ENCODE data around the gene YPEL4. TPM values are rescaled to one million over a fixed set of nuclear protein-coding genes. Genes with fewer than 3 reads are reported as not detected.

The YPEL4 gene
- total RNA-seq, 2 experiments from 2014 or later = 5.6 to 7.3 TPM

DNA sequence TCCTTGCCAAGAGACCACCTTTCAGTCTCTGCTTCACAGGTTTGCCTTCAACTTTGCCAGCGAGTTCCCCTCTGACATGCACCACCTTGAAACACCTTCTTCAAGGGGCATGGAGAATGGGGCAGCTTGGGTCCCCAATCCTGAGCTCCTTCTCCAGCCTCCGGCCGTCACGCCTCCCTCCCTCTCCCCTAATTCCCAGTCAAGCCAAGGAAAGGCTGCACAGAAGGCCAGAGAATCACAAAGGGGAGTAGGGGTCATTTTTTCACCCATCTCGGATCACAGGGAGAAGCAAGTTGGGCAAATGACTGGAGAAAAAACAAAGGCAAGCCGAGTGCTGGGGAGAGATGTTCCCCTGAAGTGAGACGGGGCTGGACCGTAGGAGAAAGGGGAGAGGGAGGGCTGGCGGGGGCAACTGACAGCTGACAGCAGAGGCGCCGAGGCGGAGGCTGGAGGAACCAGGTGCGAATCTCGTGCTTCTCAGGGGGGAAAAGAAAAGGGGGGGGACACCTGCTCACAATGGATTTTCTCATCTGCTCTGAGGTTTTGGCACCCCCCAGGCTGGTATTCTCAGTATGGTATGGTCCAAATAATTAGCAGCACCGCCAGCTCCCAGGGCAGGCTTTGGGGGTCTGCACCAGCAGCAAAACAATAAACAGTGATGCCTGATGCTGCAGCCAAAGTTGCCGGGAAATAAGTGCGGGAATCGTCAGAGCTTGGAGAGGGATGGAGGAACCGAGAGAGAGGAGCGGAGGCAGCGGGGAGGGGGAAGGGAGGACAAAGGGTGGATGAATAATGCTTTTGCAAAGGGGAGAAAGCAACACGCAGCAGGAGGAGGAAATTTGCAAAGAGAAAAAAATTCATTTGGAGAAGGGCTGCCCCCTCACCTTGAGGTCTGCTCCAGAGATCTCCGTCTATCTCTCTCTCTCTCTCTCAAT, 644 bp downstream of the YPEL4 start:
- no peaks in the 10 kb centered on the region for H3K9me3 Mint-ChIP-seq

DNA sequence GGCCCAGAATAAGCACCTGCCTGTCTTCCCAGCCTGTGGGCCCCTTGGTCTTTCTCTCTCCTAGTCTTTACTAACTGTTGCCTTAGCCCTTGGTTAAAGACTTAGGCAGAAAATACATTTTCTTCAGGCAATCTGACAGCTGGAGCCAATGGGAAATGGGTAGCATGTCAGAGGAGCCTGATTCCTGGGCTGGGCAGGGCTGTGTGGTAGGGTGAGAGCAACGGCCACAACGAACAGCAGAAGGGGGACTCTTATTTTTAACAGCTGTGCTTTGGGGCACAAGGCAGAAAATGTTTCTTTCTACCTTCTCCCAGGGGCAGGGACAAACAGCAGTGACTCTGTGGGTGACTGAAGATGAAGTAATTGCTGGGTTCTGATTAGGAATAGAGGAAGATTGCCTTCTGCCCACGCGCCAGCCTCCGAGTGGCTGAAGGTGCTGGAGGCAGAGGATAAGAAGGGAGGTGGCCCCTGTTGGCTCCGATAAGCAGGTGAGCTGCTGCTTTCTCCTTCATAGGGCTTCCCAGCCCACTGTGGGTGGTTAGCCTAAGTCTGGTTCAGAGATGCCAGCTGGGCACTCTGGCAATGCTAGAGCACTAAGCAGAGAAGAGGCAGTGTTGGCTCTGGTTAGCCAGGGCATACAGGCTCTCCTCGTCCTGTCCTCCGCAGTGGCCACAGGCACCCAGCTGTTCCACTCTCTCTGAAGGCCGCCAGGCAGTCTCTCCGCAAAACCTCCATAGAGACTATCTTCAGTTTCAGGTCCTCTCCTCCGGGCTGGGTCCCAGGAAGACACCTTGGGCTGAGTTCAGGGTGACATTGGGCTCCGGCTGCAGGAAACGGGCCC, 1.5 kb downstream of the YPEL4 start:
- H3K27ac Mint-ChIP-seq = peak overlapping the region; percentile 83
- peak in 1 of 14 experiments; percentile 19 for DNase-seq
- no peak for ATAC-seq (ENCODE audit: poor library complexity)
- peaks cover 63% of the 10 kb centered on the region for H3K27me3 Mint-ChIP-seq
- TF ChIP-seq, protein P1, sequence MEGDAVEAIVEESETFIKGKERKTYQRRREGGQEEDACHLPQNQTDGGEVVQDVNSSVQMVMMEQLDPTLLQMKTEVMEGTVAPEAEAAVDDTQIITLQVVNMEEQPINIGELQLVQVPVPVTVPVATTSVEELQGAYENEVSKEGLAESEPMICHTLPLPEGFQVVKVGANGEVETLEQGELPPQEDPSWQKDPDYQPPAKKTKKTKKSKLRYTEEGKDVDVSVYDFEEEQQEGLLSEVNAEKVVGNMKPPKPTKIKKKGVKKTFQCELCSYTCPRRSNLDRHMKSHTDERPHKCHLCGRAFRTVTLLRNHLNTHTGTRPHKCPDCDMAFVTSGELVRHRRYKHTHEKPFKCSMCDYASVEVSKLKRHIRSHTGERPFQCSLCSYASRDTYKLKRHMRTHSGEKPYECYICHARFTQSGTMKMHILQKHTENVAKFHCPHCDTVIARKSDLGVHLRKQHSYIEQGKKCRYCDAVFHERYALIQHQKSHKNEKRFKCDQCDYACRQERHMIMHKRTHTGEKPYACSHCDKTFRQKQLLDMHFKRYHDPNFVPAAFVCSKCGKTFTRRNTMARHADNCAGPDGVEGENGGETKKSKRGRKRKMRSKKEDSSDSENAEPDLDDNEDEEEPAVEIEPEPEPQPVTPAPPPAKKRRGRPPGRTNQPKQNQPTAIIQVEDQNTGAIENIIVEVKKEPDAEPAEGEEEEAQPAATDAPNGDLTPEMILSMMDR (IDR thresholded peaks at IDR 0.05) = no peak
- intact Hi-C loops (cut with DNase I, micrococcal nuclease) = loop anchor here in 1 of 2 experiments (2.0 kb wide), 1 partner anchor 121 kb away; no protein-coding TSS in a partner anchor
- Histone ChIP-seq H3K4me1 (ENCODE audit: insufficient read depth, low read length) (peaks cover 48% of the 10 kb centered on the region), H3K27ac (ENCODE audit: low read depth in 1 of 2, low read length in 2 of 2) (no peak overlapping the region), H3K36me3 (ENCODE audit: insufficient read depth, low read length) (no peaks in the 10 kb centered on the region), H3K9me3 (ENCODE audit: control insufficient read depth in 1 of 2, insufficient read depth in 1 of 2, low read length in 2 of 2) (peaks cover 0 to 13% of the 10 kb centered on the region in 2 experiments), H3K4me3 (ENCODE audit: low read length) (no peak overlapping the region), H3K27me3 (ENCODE audit: control insufficient read depth in 1 of 2, insufficient read depth in 2 of 2, low read length in 2 of 2) (peaks cover 48 to 50% of the 10 kb centered on the region in 2 experiments)
- H3K9me3 Mint-ChIP-seq = no peaks in the 10 kb centered on the region
- CTCF ChIA-PET = interaction anchor here (1.0 to 2.6 kb wide), 2 partner anchors 8 to 80 kb away, joined by 3 to 12 read pairs; partner anchors contain the start of gene UBE2L6
- H3K4me1 Mint-ChIP-seq (ENCODE audit: low read depth) = peaks cover 55% of the 10 kb centered on the region
- H3K36me3 Mint-ChIP-seq (ENCODE audit: low read depth) = no peaks in the 10 kb centered on the region
- POLR2A ChIA-PET = interaction anchor here (0.6 to 2.6 kb wide), 4 partner anchors 80 to 930 kb away, joined by 3 to 10 read pairs (median 7); partner anchors contain the start of genes SELENOH and UBE2L6
- H3K4me3 Mint-ChIP-seq = peak overlapping the region; percentile 87

More for the DNA sequence above, 644 bp downstream of the YPEL4 start:
- Histone ChIP-seq H3K36me3 (ENCODE audit: insufficient read depth, low read length) (no peaks in the 10 kb centered on the region), H3K27ac (ENCODE audit: low read depth in 1 of 2, low read length in 2 of 2) (no peak overlapping the region), H3K4me1 (ENCODE audit: insufficient read depth, low read length) (peaks cover 48% of the 10 kb centered on the region), H3K4me3 (ENCODE audit: low read length) (peak overlapping the region; percentile 53), H3K27me3 (ENCODE audit: control insufficient read depth in 1 of 2, insufficient read depth in 2 of 2, low read length in 2 of 2) (peaks cover 48 to 50% of the 10 kb centered on the region in 2 experiments), H3K9me3 (ENCODE audit: control insufficient read depth in 1 of 2, insufficient read depth in 1 of 2, low read length in 2 of 2) (peaks cover 0 to 13% of the 10 kb centered on the region in 2 experiments)
- intact Hi-C loops (cut with DNase I, micrococcal nuclease) = loop anchor here in 1 of 2 experiments (2.0 kb wide), 1 partner anchor 122 kb away; no protein-coding TSS in a partner anchor
- Mint-ChIP-seq H3K36me3 (ENCODE audit: low read depth) (no peaks in the 10 kb centered on the region), H3K27ac (peak overlapping the region; percentile 83), H3K4me3 (peak overlapping the region; percentile 87), H3K4me1 (ENCODE audit: low read depth) (peaks cover 55% of the 10 kb centered on the region), H3K27me3 (peaks cover 63% of the 10 kb centered on the region)
- POLR2A ChIA-PET = interaction anchor here (0.6 to 2.6 kb wide), 4 partner anchors 65 to 929 kb away, joined by 3 to 10 read pairs (median 6); partner anchors contain the start of genes SELENOH and UBE2L6
- TF ChIP-seq, protein P1 (IDR thresholded peaks at IDR 0.05) = no peak
- CTCF ChIA-PET = interaction anchor here (1.0 to 2.6 kb wide), 2 partner anchors 7 to 81 kb away, joined by 3 to 12 read pairs; partner anchors contain the start of gene UBE2L6
- ATAC-seq (ENCODE audit: poor library complexity) (peak; percentile 22), DNase-seq (peak in 3 of 14 experiments; percentile 47 to 54 (median 48))

DNA sequence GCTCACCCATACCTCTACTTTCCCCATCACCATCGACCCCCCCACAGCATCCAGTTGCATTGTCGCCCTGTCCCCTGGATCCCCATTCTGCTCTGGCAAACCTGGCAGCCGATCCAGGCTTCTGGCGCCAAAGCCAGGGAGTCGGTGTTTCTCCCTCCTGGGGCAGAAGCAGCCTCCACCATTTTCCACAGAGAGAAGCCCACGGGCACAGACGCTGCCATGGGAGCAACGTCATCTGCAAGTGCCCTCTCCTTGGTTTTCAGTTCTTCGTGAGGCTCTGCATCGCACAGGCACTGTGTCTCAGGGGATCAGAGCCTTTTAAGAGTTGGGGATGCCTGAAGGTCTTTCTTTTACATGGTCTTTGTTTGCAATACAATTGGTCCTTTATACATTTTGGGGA, 2.3 kb downstream of the YPEL4 start:
- ATAC-seq (ENCODE audit: poor library complexity) = no peak
- POLR2A ChIA-PET = interaction anchor here (1.3 to 1.7 kb wide), 3 partner anchors 20 to 133 kb away, joined by 3 to 7 read pairs (median 4); partner anchors contain the start of gene UBE2L6
- peaks cover 48 to 50% of the 10 kb centered on the region in 2 experiments for H3K27me3 ChIP-seq (ENCODE audit: control insufficient read depth in 1 of 2, insufficient read depth in 2 of 2, low read length in 2 of 2)
- intact Hi-C loops (cut with DNase I, micrococcal nuclease) = no loop called here
- H3K4me1 Mint-ChIP-seq (ENCODE audit: low read depth) = peaks cover 55% of the 10 kb centered on the region
- peak overlapping the region; percentile 83 for H3K27ac Mint-ChIP-seq
- no peak for DNase-seq
- no peaks in the 10 kb centered on the region for H3K36me3 ChIP-seq (ENCODE audit: insufficient read depth, low read length)
- peaks cover 63% of the 10 kb centered on the region for H3K27me3 Mint-ChIP-seq
- CTCF ChIA-PET = interaction anchor here (0.8 to 2.6 kb wide), 3 partner anchors 79 to 154 kb away, joined by 4 to 12 read pairs (median 6); partner anchors contain the start of gene UBE2L6
- H3K9me3 Mint-ChIP-seq = no peaks in the 10 kb centered on the region
- no peak overlapping the region for H3K4me3 ChIP-seq (ENCODE audit: low read length)
- H3K4me1 ChIP-seq (ENCODE audit: insufficient read depth, low read length) = peaks cover 45% of the 10 kb centered on the region
- no peak overlapping the region for H3K27ac ChIP-seq (ENCODE audit: low read depth in 1 of 2, low read length in 2 of 2)
- peaks cover 0 to 13% of the 10 kb centered on the region in 2 experiments for H3K9me3 ChIP-seq (ENCODE audit: control insufficient read depth in 1 of 2, insufficient read depth in 1 of 2, low read length in 2 of 2)
- no peaks in the 10 kb centered on the region for H3K36me3 Mint-ChIP-seq (ENCODE audit: low read depth)
- peak overlapping the region; percentile 49 for H3K4me3 Mint-ChIP-seq
- TF ChIP-seq, protein P1 (IDR thresholded peaks at IDR 0.05) = no peak

Data from CD4-positive, alpha-beta T cell (primary cell).